Measurements from ENCODE around the gene MTRF1. TPM values are rescaled to one million over a fixed set of nuclear protein-coding genes. Genes with fewer than 3 reads are reported as not detected.

MTRF1 gene
- total and polyA plus RNA-seq, 2 of the 8 experiments (the other 6 are each of a cell fraction or from before 2014, with no cell fraction given) = 8.0 to 19.2 TPM

GRCh38 chr13:41284512-41285288, 21.3 kb upstream of the MTRF1 start:
- Histone ChIP-seq H2BK20ac (ENCODE audit: low read length) (no peak overlapping the region), H3K23me2 (ENCODE audit: low read depth, low read length) (no peaks in the 10 kb centered on the region), H3K18ac (ENCODE audit: extremely low read depth, low read length) (no peak overlapping the region), H3K56ac (replicated peaks; ENCODE audit: insufficient read length, low read depth, low read length) (no peak overlapping the region), H3K36me3 (ENCODE audit: control insufficient read depth in 2 of 4, insufficient read depth in 4 of 4, low read length in 3 of 4) (no peaks in the 10 kb centered on the region), H2BK15ac (ENCODE audit: low read length) (no peak overlapping the region), H2AK5ac (ENCODE audit: low read depth, low read length) (no peak overlapping the region), H2BK120ac (replicated peaks; ENCODE audit: low read depth, low read length) (no peak overlapping the region), H3K23ac (ENCODE audit: insufficient read length) (no peak overlapping the region), H4K20me1 (replicated peaks in 1 of 2; ENCODE audit: control insufficient read depth in 1 of 2, insufficient read depth in 2 of 2, low read length in 2 of 2) (no peaks in the 10 kb centered on the region), H3K9ac (replicated peaks in 1 of 4; ENCODE audit: extremely low read depth in 1 of 4, low read depth in 3 of 4, low read length in 3 of 4) (no peak overlapping the region), H2BK12ac (ENCODE audit: low read depth, low read length) (no peak overlapping the region), H3K27me3 (replicated peaks in 1 of 4; ENCODE audit: control insufficient read depth in 3 of 4, extremely low read depth in 1 of 4, insufficient read depth in 3 of 4, low read length in 3 of 4) (no peaks in the 10 kb centered on the region), H3K4me2 (ENCODE audit: insufficient read depth in 1 of 2, low read depth in 2 of 2, low read length in 2 of 2) (no peak overlapping the region), H4K5ac (ENCODE audit: insufficient read length, low read depth, low read length) (no peak overlapping the region), H3K4me1 (replicated peaks in 1 of 4; ENCODE audit: control insufficient read depth in 3 of 4, insufficient read depth in 4 of 4, low read length in 3 of 4) (peaks cover 0 to 2% (median 2%) of the 10 kb centered on the region in 4 experiments; a peak in 4 of 7 replicates), H4K8ac (ENCODE audit: extremely low read depth, insufficient read depth, low read length) (no peak overlapping the region), H3K9me3 (ENCODE audit: insufficient read depth in 2 of 2, low read depth in 1 of 2, low read length in 1 of 2) (no peaks in the 10 kb centered on the region), H3K27ac (ENCODE audit: low read depth, low read length) (no peak overlapping the region), H3K79me2 (ENCODE audit: control insufficient read depth in 1 of 2, insufficient read depth in 2 of 2, low read length in 2 of 2) (no peaks in the 10 kb centered on the region), H2AFZ (ENCODE audit: low read length) (no peak overlapping the region), H2BK5ac (ENCODE audit: low read depth, low read length) (no peak overlapping the region), H4K91ac (replicated peaks; ENCODE audit: insufficient read length, low read length) (no peak overlapping the region), H3K79me1 (ENCODE audit: low read depth, low read length) (no peaks in the 10 kb centered on the region), H3K4me3 (ENCODE audit: extremely low read depth in 1 of 4, insufficient read depth in 2 of 4, low read depth in 3 of 4, low read length in 4 of 4) (no peak overlapping the region), H3K14ac (ENCODE audit: insufficient read length) (no peak overlapping the region), H3K4ac (replicated peaks; ENCODE audit: insufficient read length, low read depth, low read length) (no peak overlapping the region)
- no peak for FAIRE-seq
- 92% methylated on average over 13 of the region's 13 CpGs; no CpG with 5 or more reads in 1 of the 2 experiments for WGBS, 2 experiments (ENCODE audit: extremely low coverage in 1 of 2, insufficient coverage in 1 of 2, insufficient read length in 1 of 2, insufficient replicate concordance in 2 of 2, low coverage in 1 of 2, low lambda C conversion rate in 2 of 2, missing lambda C conversion rate in 1 of 2)
- TF ChIP-seq BRCA1 (IDR thresholded peaks at IDR 0.05; ENCODE audit: low read depth, low read length) (no peak), GABPA (IDR thresholded peaks at IDR 0.05; ENCODE audit: borderline replicate concordance, insufficient read depth, low read length) (no peak), SIN3A (conservative IDR thresholded peaks at IDR 0.05 in 1 of 2, IDR thresholded peaks at IDR 0.05 in 1 of 2; ENCODE audit: low read depth in 1 of 2, low read length in 2 of 2) (no peak), RXRA (IDR thresholded peaks at IDR 0.05; ENCODE audit: insufficient read depth, low read depth, low read length) (no peak), EZH2 (IDR thresholded peaks at IDR 0.05; ENCODE audit: low read depth, low read length, severe bottlenecking) (no peak), EGR1 (IDR thresholded peaks at IDR 0.05; ENCODE audit: borderline replicate concordance, low read depth, low read length) (no peak), ATF2 (IDR thresholded peaks at IDR 0.05; ENCODE audit: low read length) (no peak), JUN (IDR thresholded peaks at IDR 0.05; ENCODE audit: low read depth, low read length) (no peak), HDAC6 (IDR thresholded peaks at IDR 0.05; ENCODE audit: low read depth, low read length) (no peak), CHD1 (IDR thresholded peaks at IDR 0.05; ENCODE audit: low read depth, low read length) (no peak), JUND (IDR thresholded peaks at IDR 0.05; ENCODE audit: low read length) (no peak)
- POLR2A ChIA-PET (ENCODE audit: partially characterized antibody) = no interaction called here
- CTCF ChIA-PET (ENCODE audit: partially characterized antibody) = interaction anchor here (0.8 kb wide), 1 partner anchor 62 kb away, joined by 3 read pairs; no protein-coding TSS in a partner anchor
- no peak for DNase-seq (ENCODE audit: low read depth in 1 of 2, low spot score in 2 of 2)

All from H1 (cell line).